Lung (tissue), 12 donors: Measurements from ENCODE around the gene SDS. TPM values are rescaled to one million over a fixed set of nuclear protein-coding genes. Genes with fewer than 3 reads are reported as not detected.

Source experiments
- ATAC-seq: fragments of 200-7000 bp; cut with Tn5 transposase; one replicate; pipeline ENCODE4 v1.9.1; 2020; ENCODE audit warnings: moderate number of reproducible peaks; ENCODE audit not compliant: insufficient read depth, low FRiP score
- DNase-seq, 3 donors: peaks; one replicate each; pipeline ENCODE4 v3.0.0-alpha.2; 2013 to 2017
- H3K27ac ChIP-seq, 2 donors: one replicate each; pipeline ENCODE4 v1.5.1; 2013; ENCODE audit warnings: mild to moderate bottlenecking in 2 of 2, moderate library complexity in 2 of 2, control low read depth in 1 of 2, inconsistent platforms in 1 of 2, low read depth in 1 of 2, low read length in 1 of 2
- H3K27me3 ChIP-seq, 3 donors: one replicate each; pipeline ENCODE4 v1.5.1; 2013; ENCODE audit warnings: low read length in 2 of 3; ENCODE audit not compliant: control insufficient read depth in 3 of 3, insufficient read depth in 3 of 3
- H3K36me3 ChIP-seq, 4 donors: one replicate each; pipeline ENCODE4 v1.5.1; 2013; ENCODE audit warnings: low read length in 4 of 4, mild to moderate bottlenecking in 1 of 4, moderate library complexity in 1 of 4; ENCODE audit not compliant: control insufficient read depth in 4 of 4, insufficient read depth in 4 of 4
- H3K4me1 ChIP-seq, 5 donors: one replicate each; pipeline ENCODE4 v1.5.1; 2013; ENCODE audit warnings: low read length in 5 of 5, mild to moderate bottlenecking in 2 of 5, moderate library complexity in 1 of 5; ENCODE audit not compliant: control insufficient read depth in 5 of 5, insufficient read depth in 5 of 5
- H3K4me3 ChIP-seq: one replicate; pipeline ENCODE4 v1.5.1; 2013; ENCODE audit warnings: mild to moderate bottlenecking, control low read depth, moderate library complexity
- H3K9ac ChIP-seq, 2 donors: one replicate each; pipeline ENCODE4 v1.5.1; 2013; ENCODE audit warnings: low read length in 2 of 2, control low read depth in 1 of 2; ENCODE audit not compliant: insufficient read depth in 1 of 2
- H3K9me3 ChIP-seq, 4 donors: one replicate each; pipeline ENCODE4 v1.5.1; 2013; ENCODE audit warnings: low read length in 3 of 4, mild to moderate bottlenecking in 1 of 4, moderate library complexity in 1 of 4; ENCODE audit not compliant: control insufficient read depth in 4 of 4, insufficient read depth in 3 of 4
- WGBS, 2 donors: extraction: QIAGEN DNeasy Blood & Tissue Kit; methylation state at CpG; one replicate each; pipeline ENCODE4 v1.1.7; 2013; 5-methylcytosine and 5-hydroxymethylcytosine counted together
- polyA plus RNA-seq, 2 donors: library from polyadenylated mRNA; stranded (reverse); fragments of 200-250 nt; gene quantifications; one replicate each; pipeline ENCODE4 v1.2.1, GENCODE V29; 2013
- total RNA-seq, 2 donors: library from RNA; depleted of rRNA in 1 of 2; stranded (reverse); fragments of >200 nt in 1 of 2; gene quantifications; one replicate each; pipeline ENCODE4 v1.2.1, GENCODE V29; 2014 to 2021
- TF ChIP-seq, protein P1 (sequence below): IDR thresholded peaks from 2 replicates; pipeline ENCODE4 v1.5.1; 2012; ENCODE audit warnings: mild to moderate bottlenecking; ENCODE audit errors: control extremely low read depth, extremely low read depth
- donor health status: control.
- donor health status: control.
- donor health status: Bipolar disorder and iron deficiency.
- donor health status: healthy.
- donor health status: DM: yes; HTN: yes; CAD: no.

SDS gene
- total and polyA plus RNA-seq, 4 donors, result 0.20 to 8.4 (median 2.1) TPM

DNA sequence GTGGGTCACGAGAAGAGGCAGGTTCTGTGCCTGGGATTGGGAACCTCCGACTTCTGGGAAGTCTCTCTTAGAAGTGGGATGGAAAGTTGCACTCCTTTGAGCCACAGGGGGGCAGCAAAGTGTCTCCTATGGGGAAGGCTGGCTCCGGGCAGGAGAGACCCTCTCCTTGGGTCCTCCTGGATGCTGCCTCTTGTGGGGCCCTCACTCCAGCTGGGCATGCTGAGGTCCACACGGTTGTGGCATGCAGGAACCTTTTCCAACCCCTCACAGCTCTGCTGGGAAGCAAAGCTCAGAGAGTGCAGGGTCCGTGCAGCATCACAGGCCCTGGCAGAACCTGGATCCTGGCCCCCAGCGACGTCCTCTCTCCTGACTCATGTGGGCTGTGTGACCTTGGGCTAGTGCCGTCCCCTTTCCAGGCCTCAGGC lies 35.9 kb upstream of the SDS start:
- Histone ChIP-seq H3K4me1 (no peaks in the 10 kb centered on the region), H3K27me3 (peaks cover 0 to 17% (median 9%) of the 10 kb centered on the region in 3 donors), H3K36me3 (no peaks in the 10 kb centered on the region), H3K9ac (no peak overlapping the region), H3K9me3 (no peaks in the 10 kb centered on the region), H3K4me3 (no peak overlapping the region), H3K27ac (no peak overlapping the region)
- peak; percentile 42 to 65 (median 50) for DNase-seq
- no peak for ATAC-seq
- TF ChIP-seq, protein P1, sequence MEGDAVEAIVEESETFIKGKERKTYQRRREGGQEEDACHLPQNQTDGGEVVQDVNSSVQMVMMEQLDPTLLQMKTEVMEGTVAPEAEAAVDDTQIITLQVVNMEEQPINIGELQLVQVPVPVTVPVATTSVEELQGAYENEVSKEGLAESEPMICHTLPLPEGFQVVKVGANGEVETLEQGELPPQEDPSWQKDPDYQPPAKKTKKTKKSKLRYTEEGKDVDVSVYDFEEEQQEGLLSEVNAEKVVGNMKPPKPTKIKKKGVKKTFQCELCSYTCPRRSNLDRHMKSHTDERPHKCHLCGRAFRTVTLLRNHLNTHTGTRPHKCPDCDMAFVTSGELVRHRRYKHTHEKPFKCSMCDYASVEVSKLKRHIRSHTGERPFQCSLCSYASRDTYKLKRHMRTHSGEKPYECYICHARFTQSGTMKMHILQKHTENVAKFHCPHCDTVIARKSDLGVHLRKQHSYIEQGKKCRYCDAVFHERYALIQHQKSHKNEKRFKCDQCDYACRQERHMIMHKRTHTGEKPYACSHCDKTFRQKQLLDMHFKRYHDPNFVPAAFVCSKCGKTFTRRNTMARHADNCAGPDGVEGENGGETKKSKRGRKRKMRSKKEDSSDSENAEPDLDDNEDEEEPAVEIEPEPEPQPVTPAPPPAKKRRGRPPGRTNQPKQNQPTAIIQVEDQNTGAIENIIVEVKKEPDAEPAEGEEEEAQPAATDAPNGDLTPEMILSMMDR, result no peak
- WGBS, 2 donors, result 31 to 36% methylated on average over 8 of the region's 8 CpGs

DNA sequence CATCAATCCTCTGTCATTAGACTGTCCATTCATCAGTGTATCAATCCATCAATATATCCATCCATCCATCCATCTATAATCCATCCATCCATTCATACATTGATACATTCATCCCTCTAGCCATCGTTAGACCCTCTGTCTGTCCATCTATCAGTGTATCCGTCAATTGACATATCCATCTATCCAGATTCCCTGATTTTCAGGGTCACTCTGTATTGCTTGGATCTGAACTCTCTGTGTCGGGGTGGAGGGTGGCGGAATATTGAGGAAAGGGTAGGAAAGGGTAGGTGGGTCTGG lies 35.6 kb upstream of the SDS start:
- no peak overlapping the region for H3K27ac ChIP-seq
- TF ChIP-seq, protein P1, result no peak
- 45 to 48% methylated on average over 4 of the region's 4 CpGs for WGBS, 2 donors
- no peak overlapping the region for H3K9ac ChIP-seq
- DNase-seq (no peak), ATAC-seq (no peak)
- H3K36me3 ChIP-seq, result no peaks in the 10 kb centered on the region
- H3K4me3 ChIP-seq, result no peak overlapping the region
- peaks cover 0 to 17% (median 9%) of the 10 kb centered on the region in 3 donors for H3K27me3 ChIP-seq
- H3K4me1 ChIP-seq, result no peaks in the 10 kb centered on the region
- no peaks in the 10 kb centered on the region for H3K9me3 ChIP-seq

DNA sequence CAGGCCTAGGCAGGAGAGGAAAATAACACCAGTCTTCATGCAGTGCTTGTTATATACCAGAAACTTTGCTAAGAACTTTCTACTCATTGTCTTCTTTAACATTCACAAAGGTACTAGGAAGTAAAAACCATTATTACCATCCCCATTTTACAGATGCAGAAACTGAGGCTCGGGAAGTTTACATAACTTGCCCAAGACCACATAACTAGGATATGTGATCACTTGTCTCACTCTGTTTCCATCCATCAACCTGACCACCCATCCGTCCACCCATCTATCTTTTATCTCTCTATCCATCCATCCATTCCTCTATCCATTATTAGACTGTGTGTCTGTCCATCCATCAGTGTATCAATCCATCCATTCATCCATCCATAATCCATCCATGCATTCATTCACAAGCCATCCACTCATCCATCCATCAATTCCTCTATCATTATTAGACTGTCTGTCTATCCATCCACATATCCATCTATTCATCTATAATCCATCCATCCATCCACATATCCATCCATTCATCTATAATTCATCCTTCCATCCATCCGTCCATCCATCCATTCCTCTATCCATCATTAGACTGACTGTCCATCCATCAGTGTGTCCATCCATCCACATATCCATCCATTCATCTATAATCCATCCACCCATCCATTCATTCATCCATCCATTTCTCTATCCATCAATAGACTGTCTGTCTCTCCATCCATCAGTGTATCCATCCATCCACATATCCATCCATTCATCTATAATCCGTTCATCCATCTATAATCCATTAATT lies 35.0 kb upstream of the SDS start:
- H3K36me3 ChIP-seq, result no peaks in the 10 kb centered on the region
- 82 to 89% methylated on average over 4 of the region's 4 CpGs for WGBS, 2 donors

More for the DNA sequence above, 35.0 kb upstream of the SDS start:
- H3K4me1 ChIP-seq, result no peaks in the 10 kb centered on the region
- no peaks in the 10 kb centered on the region for H3K9me3 ChIP-seq
- peaks cover 0 to 17% (median 9%) of the 10 kb centered on the region in 3 donors for H3K27me3 ChIP-seq
- H3K9ac ChIP-seq, result no peak overlapping the region
- TF ChIP-seq, protein P1, result no peak
- ATAC-seq (no peak), DNase-seq (no peak)
- H3K4me3 ChIP-seq, result no peak overlapping the region
- H3K27ac ChIP-seq, result no peak overlapping the region
